ENCODE data around the gene PFKFB2. TPM values are rescaled to one million over a fixed set of nuclear protein-coding genes. Genes with fewer than 3 reads are reported as not detected.

Gene PFKFB2
- total and polyA plus RNA-seq, 4 donors: 3.0 to 13.7 (median 7.8) TPM

DNA sequence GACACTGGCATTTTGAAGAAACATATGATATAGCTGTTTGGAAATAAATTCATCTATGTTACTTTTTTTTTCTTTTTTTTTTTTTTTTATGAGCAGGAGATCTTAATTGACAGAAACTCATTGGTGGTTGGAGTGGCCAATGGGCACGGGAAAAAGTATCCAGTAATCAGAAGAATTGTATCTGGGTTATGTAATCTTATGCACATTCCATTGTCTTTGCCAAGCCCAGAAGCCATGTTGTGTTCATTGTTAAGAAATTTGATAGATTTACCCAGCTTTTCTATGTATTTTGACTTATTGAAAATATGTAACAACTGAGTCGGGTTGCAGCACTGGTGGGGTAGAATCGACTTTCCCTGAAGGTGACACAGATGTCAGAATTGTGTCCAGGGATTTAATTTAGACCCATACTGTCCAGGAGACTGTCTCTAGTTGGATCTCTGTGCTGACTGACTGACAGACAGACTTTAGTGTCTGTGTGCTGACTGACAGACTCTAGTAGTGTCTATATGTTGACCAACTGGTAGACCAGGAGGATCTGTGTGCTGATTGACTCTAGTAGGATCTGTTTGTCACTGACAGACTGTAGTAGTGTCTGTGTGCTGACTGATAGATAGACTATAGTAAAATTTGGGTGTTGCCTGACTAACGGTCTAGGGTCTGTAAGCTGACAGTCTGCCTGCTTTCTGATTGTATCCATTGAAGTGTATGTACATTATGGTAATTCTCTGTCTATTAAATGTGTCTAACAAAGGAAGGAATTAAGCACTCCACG, 23.3 kb downstream of the PFKFB2 start:
- Histone ChIP-seq H3K36me3 (ENCODE audit: control insufficient read depth in 1 of 2, insufficient read depth in 2 of 2, low read length in 1 of 2) (no peaks in the 10 kb centered on the region), H3K27me3 (ENCODE audit: control insufficient read depth in 1 of 2, insufficient read depth in 2 of 2, low read length in 1 of 2) (no peaks in the 10 kb centered on the region), H3K27ac (ENCODE audit: low read depth in 1 of 2, low read length in 2 of 2) (no peak overlapping the region), H3K4me1 (ENCODE audit: control insufficient read depth in 1 of 2, insufficient read depth in 2 of 2, low read length in 2 of 2) (no peaks in the 10 kb centered on the region), H3K9me3 (ENCODE audit: control insufficient read depth, low read length) (no peaks in the 10 kb centered on the region), H3K4me3 (ENCODE audit: low read length in 2 of 2) (no peak overlapping the region)
- 66 to 73% methylated on average over 5 of the region's 5 CpGs for WGBS, 2 donors
- intact Hi-C loops (cut with DNase I): no loop called here
- no peak for DNase-seq
- ATAC-seq (ENCODE audit: low FRiP score): no peak

- Histone ChIP-seq H3K27me3 (ENCODE audit: control insufficient read depth in 1 of 2, insufficient read depth in 2 of 2, low read length in 1 of 2) (no peaks in the 10 kb centered on the region), H3K36me3 (ENCODE audit: control insufficient read depth in 1 of 2, insufficient read depth in 2 of 2, low read length in 1 of 2) (no peaks in the 10 kb centered on the region), H3K4me1 (ENCODE audit: control insufficient read depth in 1 of 2, insufficient read depth in 2 of 2, low read length in 2 of 2) (no peaks in the 10 kb centered on the region), H3K4me3 (ENCODE audit: low read length in 2 of 2) (no peak overlapping the region), H3K9me3 (ENCODE audit: control insufficient read depth, low read length) (no peaks in the 10 kb centered on the region), H3K27ac (ENCODE audit: low read depth in 1 of 2, low read length in 2 of 2) (no peak overlapping the region)
- WGBS, 2 donors: 88 to 97% methylated on average over 1 of the region's 1 CpG
- ATAC-seq (ENCODE audit: low FRiP score) (no peak), DNase-seq (no peak)
- intact Hi-C loops (cut with DNase I): loop anchor here in 1 of 2 donors (1.0 kb wide), 1 partner anchor 27 kb away; no protein-coding TSS in a partner anchor
These were observed 23.9 kb downstream of the PFKFB2 start for GRCh38 chr1:207077012-207077411.

- H3K36me3 ChIP-seq (ENCODE audit: control insufficient read depth in 1 of 2, insufficient read depth in 2 of 2, low read length in 1 of 2): no peaks in the 10 kb centered on the region
- 29 to 30% methylated on average over 6 of the region's 6 CpGs for WGBS, 2 donors
- no peaks in the 10 kb centered on the region for H3K9me3 ChIP-seq (ENCODE audit: control insufficient read depth, low read length)
- H3K4me3 ChIP-seq (ENCODE audit: low read length in 2 of 2): no peak overlapping the region
- DNase-seq (no peak), ATAC-seq (ENCODE audit: low FRiP score) (peak; percentile 94)
- H3K27me3 ChIP-seq (ENCODE audit: control insufficient read depth in 1 of 2, insufficient read depth in 2 of 2, low read length in 1 of 2): no peaks in the 10 kb centered on the region
- intact Hi-C loops (cut with DNase I): loop anchor here in 1 of 2 donors (1.0 kb wide), 1 partner anchor 27 kb away; no protein-coding TSS in a partner anchor
- no peak overlapping the region for H3K27ac ChIP-seq (ENCODE audit: low read depth in 1 of 2, low read length in 2 of 2)
- H3K4me1 ChIP-seq (ENCODE audit: control insufficient read depth in 1 of 2, insufficient read depth in 2 of 2, low read length in 2 of 2): no peaks in the 10 kb centered on the region
These were observed 24.6 kb downstream of the PFKFB2 start for GRCh38 chr1:207077470-207078377.

DNA sequence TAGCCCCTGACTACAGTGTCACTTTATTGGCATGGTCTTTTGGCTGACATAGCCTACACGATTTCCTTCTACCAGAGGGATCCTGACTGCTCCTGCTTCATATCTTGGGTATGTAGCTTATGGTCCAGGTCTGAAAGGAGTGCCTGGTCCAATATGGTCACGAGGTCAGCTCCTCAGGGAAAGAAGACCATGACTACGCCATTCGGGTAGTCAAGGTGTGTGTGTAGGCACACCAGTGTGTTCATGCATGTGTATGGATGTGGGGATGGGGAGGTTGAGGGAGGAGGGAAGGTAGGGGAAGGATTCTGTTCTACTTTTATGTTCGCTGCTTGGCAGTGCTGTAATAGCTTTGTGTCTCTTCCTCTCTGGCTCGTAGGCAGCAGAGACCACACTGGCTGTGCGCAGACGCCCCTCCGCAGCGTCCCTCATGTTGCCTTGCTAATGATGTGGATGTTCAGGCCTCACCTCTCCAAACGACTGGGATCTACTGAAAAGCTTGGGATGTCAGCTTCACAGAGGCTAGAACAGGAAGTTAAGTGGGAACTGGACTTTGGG, 25.6 kb downstream of the PFKFB2 start:
- no peaks in the 10 kb centered on the region for H3K9me3 ChIP-seq (ENCODE audit: control insufficient read depth, low read length)
- H3K27ac ChIP-seq (ENCODE audit: low read depth in 1 of 2, low read length in 2 of 2): no peak overlapping the region
- H3K4me1 ChIP-seq (ENCODE audit: control insufficient read depth in 1 of 2, insufficient read depth in 2 of 2, low read length in 2 of 2): no peaks in the 10 kb centered on the region
- intact Hi-C loops (cut with DNase I): no loop called here
- no peaks in the 10 kb centered on the region for H3K36me3 ChIP-seq (ENCODE audit: control insufficient read depth in 1 of 2, insufficient read depth in 2 of 2, low read length in 1 of 2)
- no peak for DNase-seq
- WGBS, 2 donors: 85 to 86% methylated on average over 11 of the region's 11 CpGs
- no peaks in the 10 kb centered on the region for H3K27me3 ChIP-seq (ENCODE audit: control insufficient read depth in 1 of 2, insufficient read depth in 2 of 2, low read length in 1 of 2)
- ATAC-seq (ENCODE audit: low FRiP score): no peak
- no peak overlapping the region for H3K4me3 ChIP-seq (ENCODE audit: low read length in 2 of 2)

GRCh38 chr1:207079706-207080241, 26.7 kb downstream of the PFKFB2 start:
- no peak for ATAC-seq (ENCODE audit: low FRiP score)
- no peak overlapping the region for H3K27ac ChIP-seq (ENCODE audit: low read depth in 1 of 2, low read length in 2 of 2)
- 84 to 91% methylated on average over 6 of the region's 6 CpGs for WGBS, 2 donors
- no peak for DNase-seq
- H3K9me3 ChIP-seq (ENCODE audit: control insufficient read depth, low read length): no peaks in the 10 kb centered on the region
- H3K4me1 ChIP-seq (ENCODE audit: control insufficient read depth in 1 of 2, insufficient read depth in 2 of 2, low read length in 2 of 2): no peaks in the 10 kb centered on the region
- no peaks in the 10 kb centered on the region for H3K27me3 ChIP-seq (ENCODE audit: control insufficient read depth in 1 of 2, insufficient read depth in 2 of 2, low read length in 1 of 2)
- H3K36me3 ChIP-seq (ENCODE audit: control insufficient read depth in 1 of 2, insufficient read depth in 2 of 2, low read length in 1 of 2): no peaks in the 10 kb centered on the region
- intact Hi-C loops (cut with DNase I): loop anchor here in 1 of 2 donors (5.0 kb wide), 1 partner anchor 328 kb away; no protein-coding TSS in a partner anchor
- no peak overlapping the region for H3K4me3 ChIP-seq (ENCODE audit: low read length in 2 of 2)

GRCh38 chr1:207081088-207081487, 28.0 kb downstream of the PFKFB2 start:
- H3K36me3 ChIP-seq (ENCODE audit: control insufficient read depth in 1 of 2, insufficient read depth in 2 of 2, low read length in 1 of 2): no peaks in the 10 kb centered on the region
- 55 to 61% methylated on average over 2 of the region's 2 CpGs for WGBS, 2 donors
- ATAC-seq (ENCODE audit: low FRiP score) (no peak), DNase-seq (no peak)
- intact Hi-C loops (cut with DNase I): loop anchor here in 1 of 2 donors (5.0 kb wide), 1 partner anchor 326 kb away; no protein-coding TSS in a partner anchor
- no peaks in the 10 kb centered on the region for H3K4me1 ChIP-seq (ENCODE audit: control insufficient read depth in 1 of 2, insufficient read depth in 2 of 2, low read length in 2 of 2)
- no peaks in the 10 kb centered on the region for H3K9me3 ChIP-seq (ENCODE audit: control insufficient read depth, low read length)
- H3K27ac ChIP-seq (ENCODE audit: low read depth in 1 of 2, low read length in 2 of 2): no peak overlapping the region
- H3K4me3 ChIP-seq (ENCODE audit: low read length in 2 of 2): no peak overlapping the region
- H3K27me3 ChIP-seq (ENCODE audit: control insufficient read depth in 1 of 2, insufficient read depth in 2 of 2, low read length in 1 of 2): no peaks in the 10 kb centered on the region

GRCh38 chr1:207081806-207082205, 28.7 kb downstream of the PFKFB2 start:
- intact Hi-C loops (cut with DNase I): loop anchor here in 1 of 2 donors (5.0 kb wide), 1 partner anchor 325 kb away; no protein-coding TSS in a partner anchor

GRCh38 chr1:207084232-207084631, 31.2 kb downstream of the PFKFB2 start:
- ATAC-seq (ENCODE audit: low FRiP score) (no peak), DNase-seq (no peak)
- H3K4me1 ChIP-seq (ENCODE audit: control insufficient read depth in 1 of 2, insufficient read depth in 2 of 2, low read length in 2 of 2): no peaks in the 10 kb centered on the region
- WGBS, 2 donors: 50 to 57% methylated on average over 2 of the region's 2 CpGs
- no peaks in the 10 kb centered on the region for H3K36me3 ChIP-seq (ENCODE audit: control insufficient read depth in 1 of 2, insufficient read depth in 2 of 2, low read length in 1 of 2)
- H3K27ac ChIP-seq (ENCODE audit: low read depth in 1 of 2, low read length in 2 of 2): no peak overlapping the region
- no peak overlapping the region for H3K4me3 ChIP-seq (ENCODE audit: low read length in 2 of 2)
- no peaks in the 10 kb centered on the region for H3K9me3 ChIP-seq (ENCODE audit: control insufficient read depth, low read length)
- H3K27me3 ChIP-seq (ENCODE audit: control insufficient read depth in 1 of 2, insufficient read depth in 2 of 2, low read length in 1 of 2): no peaks in the 10 kb centered on the region
- intact Hi-C loops (cut with DNase I): loop anchor here (2.0 to 5.0 kb wide), 2 partner anchors 321 to 323 kb away; no protein-coding TSS in a partner anchor

More at GRCh38 chr1:207081806-207082205, 28.7 kb downstream of the PFKFB2 start:
- no peak for ATAC-seq (ENCODE audit: low FRiP score)
- Histone ChIP-seq H3K36me3 (ENCODE audit: control insufficient read depth in 1 of 2, insufficient read depth in 2 of 2, low read length in 1 of 2) (no peaks in the 10 kb centered on the region), H3K9me3 (ENCODE audit: control insufficient read depth, low read length) (no peaks in the 10 kb centered on the region), H3K27me3 (ENCODE audit: control insufficient read depth in 1 of 2, insufficient read depth in 2 of 2, low read length in 1 of 2) (no peaks in the 10 kb centered on the region), H3K4me3 (ENCODE audit: low read length in 2 of 2) (no peak overlapping the region), H3K4me1 (ENCODE audit: control insufficient read depth in 1 of 2, insufficient read depth in 2 of 2, low read length in 2 of 2) (no peaks in the 10 kb centered on the region), H3K27ac (ENCODE audit: low read depth in 1 of 2, low read length in 2 of 2) (no peak overlapping the region)
- no peak for DNase-seq
- 83 to 87% methylated on average over 2 of the region's 2 CpGs for WGBS, 2 donors
